Upper lobe of right lung (tissue), 1 donor: Measurements from ENCODE around the gene TMEM200A. TPM values are rescaled to one million over a fixed set of nuclear protein-coding genes. Genes with fewer than 3 reads are reported as not detected.

ENCODE experiments used
- ATAC-seq: fragments of 200-7000 bp; cut with Tn5 transposase; one replicate; pipeline ENCODE4 v1.9.1; 2020; ENCODE audit warnings: mild to moderate bottlenecking, moderate library complexity
- DNase-seq: peaks from one replicate; pipeline ENCODE4 v3.0.0-alpha.2; 2020
- H3K27ac ChIP-seq: fragments of 200-600 bp; one replicate; pipeline ENCODE4 v1.8.0; 2022
- H3K27me3 ChIP-seq: fragments of 200-600 bp; one replicate; pipeline ENCODE4 v1.8.0; 2022; ENCODE audit warnings: mild to moderate bottlenecking
- H3K36me3 ChIP-seq: fragments of 200-600 bp; one replicate; pipeline ENCODE4 v1.8.0; 2022
- H3K4me1 ChIP-seq: fragments of 200-600 bp; one replicate; pipeline ENCODE4 v1.8.0; 2022
- H3K4me3 ChIP-seq: fragments of 200-600 bp; one replicate; pipeline ENCODE4 v1.8.0; 2022; ENCODE audit warnings: mild to moderate bottlenecking
- H3K9me3 ChIP-seq: fragments of 200-600 bp; one replicate; pipeline ENCODE4 v1.8.0; 2022
- CTCF ChIP-seq: fragments of 200-600 bp; IDR thresholded peaks from one replicate; pipeline ENCODE4 v1.8.0; 2022; ENCODE audit warnings: antibody characterized with exemption
- intact Hi-C: fragments of 100-400 bp; cut with DNase I; formaldehyde crosslinking; loops from one replicate; pipeline ENCODE4 v1.11.0; 2022
- total RNA-seq: library from RNA; stranded (reverse); fragmentation: NEBNext Ultra II Directional; extraction: Animal tissue kit (Norgen Biotek cat#: 25700); gene quantifications from one replicate; pipeline ENCODE4 v1.2.1, GENCODE V29; 2021
- donor health status: DM: no; HTN: yes; CAD: no; lungs with severe emphysema.

The TMEM200A gene
- total RNA-seq, 1 donor from 2014 or later: 5.9 TPM

- no peak for DNase-seq
- ATAC-seq: no peak
- Histone ChIP-seq H3K4me1 (no peaks in the 10 kb centered on the region), H3K9me3 (no peaks in the 10 kb centered on the region), H3K27me3 (no peaks in the 10 kb centered on the region), H3K27ac (no peak overlapping the region), H3K4me3 (no peak overlapping the region), H3K36me3 (no peaks in the 10 kb centered on the region)
- TF ChIP-seq CTCF: no peak
- intact Hi-C loops: no loop called here
These were observed 19.4 kb downstream of the TMEM200A start for GRCh38 chr6:130385064-130385695.

DNA sequence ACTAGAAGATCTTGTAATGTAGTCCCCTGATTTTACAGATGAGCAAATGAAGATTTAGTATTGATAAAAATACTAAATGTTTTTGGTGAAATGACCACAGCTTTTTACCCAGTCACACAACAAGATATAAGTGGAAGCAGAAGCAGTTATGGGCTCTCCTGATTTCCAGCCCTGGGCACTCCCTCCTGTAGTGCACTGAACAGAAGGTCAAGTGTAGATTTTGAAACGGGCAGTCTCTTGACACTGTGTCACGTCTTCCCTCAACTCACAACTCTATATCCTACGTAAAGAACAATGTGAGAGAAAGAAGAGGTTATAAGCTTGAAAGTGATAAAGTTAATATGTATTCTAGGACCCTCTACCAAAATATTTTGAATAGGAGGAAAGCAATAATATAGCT lies 23.3 kb downstream of the TMEM200A start:
- Histone ChIP-seq H3K9me3 (no peaks in the 10 kb centered on the region), H3K4me3 (no peak overlapping the region), H3K4me1 (no peaks in the 10 kb centered on the region), H3K27me3 (no peaks in the 10 kb centered on the region), H3K27ac (no peak overlapping the region), H3K36me3 (no peaks in the 10 kb centered on the region)
- TF ChIP-seq CTCF: no peak
- peak; percentile 51 for ATAC-seq
- intact Hi-C loops: no loop called here
- DNase-seq: no peak

DNA sequence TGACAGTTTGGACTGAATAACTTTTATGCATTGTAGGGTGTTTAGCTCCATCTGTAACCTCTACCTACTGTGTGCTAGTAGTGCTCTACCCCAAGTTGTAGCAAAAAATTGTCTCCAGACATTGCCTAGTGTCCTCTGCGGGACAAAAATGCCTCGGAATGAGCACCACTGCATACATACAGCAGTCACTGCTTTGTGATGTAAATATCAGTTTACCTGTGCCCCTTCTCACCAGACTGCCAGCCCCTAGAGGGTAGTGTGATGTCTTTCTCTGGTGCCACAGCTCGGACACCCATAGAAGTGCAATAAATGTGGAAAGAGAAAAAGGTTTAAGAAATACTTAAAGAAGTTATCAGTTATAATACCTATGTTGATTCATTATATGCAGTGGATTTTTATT lies 25.1 kb downstream of the TMEM200A start:
- H3K4me1 ChIP-seq: no peaks in the 10 kb centered on the region
- ATAC-seq (no peak), DNase-seq (no peak)
- TF ChIP-seq CTCF: no peak
- no peaks in the 10 kb centered on the region for H3K9me3 ChIP-seq
- no peak overlapping the region for H3K27ac ChIP-seq
- no peaks in the 10 kb centered on the region for H3K27me3 ChIP-seq
- H3K36me3 ChIP-seq: no peaks in the 10 kb centered on the region
- intact Hi-C loops: no loop called here
- no peak overlapping the region for H3K4me3 ChIP-seq

DNA sequence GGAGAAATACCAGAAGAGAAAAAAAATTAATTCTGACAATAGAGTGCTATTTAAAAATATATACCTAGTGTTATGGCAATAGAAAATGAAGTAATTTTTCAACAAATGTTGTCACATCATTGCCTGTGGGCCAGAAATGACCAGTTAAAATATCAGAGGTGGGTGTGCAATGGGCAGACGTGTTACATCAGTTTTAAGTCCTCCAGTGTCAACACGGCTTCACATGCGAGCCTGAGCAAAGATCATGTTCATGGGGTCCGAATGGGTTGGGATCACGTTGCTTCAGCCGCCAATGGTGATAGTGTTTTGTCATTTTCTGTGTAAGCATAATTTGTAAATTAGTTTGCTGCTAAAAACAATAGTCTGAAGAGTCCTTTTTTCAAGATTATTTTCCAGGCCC lies 27.5 kb downstream of the TMEM200A start:
- no peak overlapping the region for H3K4me3 ChIP-seq
- H3K9me3 ChIP-seq: no peaks in the 10 kb centered on the region
- TF ChIP-seq CTCF: no peak
- ATAC-seq: no peak
- no peak for DNase-seq
- no peak overlapping the region for H3K27ac ChIP-seq
- no peaks in the 10 kb centered on the region for H3K36me3 ChIP-seq
- H3K27me3 ChIP-seq: no peaks in the 10 kb centered on the region
- no peaks in the 10 kb centered on the region for H3K4me1 ChIP-seq
- intact Hi-C loops: no loop called here

GRCh38 chr6:130394246-130394645 lies 28.4 kb downstream of the TMEM200A start:
- H3K4me1 ChIP-seq: no peaks in the 10 kb centered on the region
- intact Hi-C loops: no loop called here
- no peak overlapping the region for H3K27ac ChIP-seq
- ATAC-seq (no peak), DNase-seq (no peak)
- no peaks in the 10 kb centered on the region for H3K36me3 ChIP-seq
- H3K9me3 ChIP-seq: no peaks in the 10 kb centered on the region
- no peak for TF ChIP-seq CTCF
- H3K4me3 ChIP-seq: no peak overlapping the region
- H3K27me3 ChIP-seq: no peaks in the 10 kb centered on the region

GRCh38 chr6:130395164-130395563 lies 29.3 kb downstream of the TMEM200A start:
- intact Hi-C loops: no loop called here
- no peaks in the 10 kb centered on the region for H3K36me3 ChIP-seq
- H3K9me3 ChIP-seq: no peaks in the 10 kb centered on the region
- no peak overlapping the region for H3K27ac ChIP-seq
- DNase-seq (no peak), ATAC-seq (no peak)
- TF ChIP-seq CTCF: no peak
- no peaks in the 10 kb centered on the region for H3K27me3 ChIP-seq
- no peaks in the 10 kb centered on the region for H3K4me1 ChIP-seq
- H3K4me3 ChIP-seq: no peak overlapping the region
